Measurements from ENCODE around the gene LCP2.

DNA sequence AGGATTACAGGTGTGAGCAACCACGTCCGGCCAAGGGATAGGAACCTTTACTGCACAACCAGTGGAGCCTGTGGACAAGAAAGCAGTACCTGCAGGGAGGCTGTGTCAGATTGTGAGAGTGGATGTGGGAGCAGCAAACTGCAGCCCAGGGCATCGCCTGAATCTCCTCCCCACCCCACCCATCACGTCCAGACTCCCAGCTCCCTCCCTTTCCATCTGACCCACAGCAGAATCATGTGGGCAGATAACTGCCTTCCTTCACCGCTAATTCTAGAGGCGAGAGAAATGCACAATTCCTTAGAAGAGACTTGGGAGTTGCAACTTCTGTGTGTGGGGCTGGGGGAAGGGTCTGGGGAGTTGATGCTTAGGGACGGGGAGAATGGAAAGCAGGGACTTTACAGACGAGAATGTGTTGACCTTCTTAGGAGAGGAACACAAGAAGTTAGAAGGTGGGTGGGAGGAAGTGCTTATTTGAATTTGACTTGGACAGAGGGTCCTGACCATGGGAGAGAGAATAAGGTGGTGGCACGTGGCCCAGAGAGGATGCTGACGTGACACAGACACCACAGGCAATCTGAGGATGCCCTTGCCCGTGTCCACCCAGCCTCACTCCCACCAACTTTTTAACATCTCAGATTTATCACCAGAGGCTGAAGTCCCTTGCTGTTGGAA lies 4.5 kb upstream of the LCP2 start:
- no peak for TF ChIP-seq POLR2A (IDR thresholded peaks at IDR 0.05; ENCODE audit: low read length)
- TF ChIP-seq GATA1 (IDR thresholded peaks at IDR 0.05; ENCODE audit: low read depth, low read length) = no peak
